IMR-90 (cell line): ENCODE results near the gene ZKSCAN5. TPM values are rescaled to one million over a fixed set of nuclear protein-coding genes. Genes with fewer than 3 reads are reported as not detected.

Experiments
- CHD1 ChIP-seq: IDR thresholded peaks from 2 replicates; pipeline ENCODE4 v1.6.1; 2012; ENCODE audit warnings: low read depth, low read length, improper control_type of control experiment
- MAFK ChIP-seq: IDR thresholded peaks from 2 replicates; pipeline ENCODE4 v1.6.1; 2012; ENCODE audit warnings: low read depth, low read length, improper control_type of control experiment
- RCOR1 ChIP-seq: IDR thresholded peaks from 2 replicates; pipeline ENCODE4 v1.6.1; 2012; ENCODE audit warnings: mild to moderate bottlenecking, low read length, improper control_type of control experiment; ENCODE audit not compliant: insufficient replicate concordance
- polyA plus RNA-seq, 3 experiments: library from polyadenylated mRNA; depleted of rRNA; stranded (reverse); fragments of >200 nt; gene quantifications; 2 replicates each; pipeline ENCODE4 v1.2.3, GENCODE V29; 2012; ENCODE audit warnings: low replicate concordance in 1 of 3
- total RNA-seq: library from RNA; depleted of rRNA; stranded (reverse); fragments of >200 nt; gene quantifications from 2 replicates; pipeline ENCODE4 v1.2.3, GENCODE V29; 2012
- TF ChIP-seq, protein P1 (sequence below): fragments of 150-350 bp; IDR thresholded peaks from 2 replicates; pipeline ENCODE4 v1.6.1; 2016; ENCODE audit warnings: low read depth, mild to moderate bottlenecking, low read length, moderate library complexity, borderline replicate concordance

The ZKSCAN5 gene
- total and polyA plus RNA-seq, 2 of the 4 experiments (the other 2 are of a cell fraction), result 5.5 to 16.3 TPM

DNA sequence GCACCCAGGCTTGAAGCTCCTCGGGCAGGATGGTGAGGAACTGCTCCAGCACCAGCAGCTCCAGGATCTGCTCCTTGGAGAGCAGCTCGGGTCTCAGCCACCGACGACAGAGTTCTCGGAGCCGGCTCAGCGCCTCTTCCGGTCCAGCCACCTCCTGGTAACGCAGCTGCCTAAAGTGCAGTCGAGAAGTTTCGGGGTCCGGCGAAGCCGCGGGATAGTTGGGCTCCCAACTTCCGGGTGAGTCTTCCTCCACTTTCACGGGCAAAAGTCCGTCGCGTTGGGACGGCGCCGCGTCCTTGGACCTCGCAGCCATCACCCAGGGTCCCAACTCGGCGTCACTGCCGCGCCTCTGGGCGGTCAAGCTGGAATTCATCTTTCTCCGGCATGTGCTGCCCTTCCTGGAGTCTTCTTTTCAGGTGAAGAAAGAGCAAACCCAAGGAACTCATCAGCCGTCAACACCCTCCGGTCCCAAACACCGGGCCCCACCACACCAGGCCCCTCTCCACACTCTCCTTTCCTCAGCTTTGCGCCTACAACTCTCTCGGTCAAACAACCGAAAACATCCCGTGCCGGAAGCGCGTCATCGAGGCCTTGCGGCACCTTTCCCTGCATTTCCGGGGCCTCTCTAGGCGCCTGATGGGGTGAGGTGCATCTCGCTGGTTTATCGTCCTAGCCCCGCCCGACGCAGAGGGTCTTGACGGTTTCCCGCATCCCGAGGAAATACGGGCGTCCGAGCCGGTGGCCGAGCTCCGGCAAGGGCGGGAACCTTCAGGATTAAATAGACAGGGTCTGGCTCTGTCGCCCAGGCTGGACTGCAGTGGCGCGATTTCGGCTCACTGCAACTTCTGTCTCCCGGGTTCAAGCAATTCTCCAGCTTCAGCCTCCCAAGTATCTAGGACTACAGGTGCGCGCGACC lies 4.5 kb upstream of the ZKSCAN5 start, which contains the start of gene ZNF394 (continued):
- TF ChIP-seq, protein P1, sequence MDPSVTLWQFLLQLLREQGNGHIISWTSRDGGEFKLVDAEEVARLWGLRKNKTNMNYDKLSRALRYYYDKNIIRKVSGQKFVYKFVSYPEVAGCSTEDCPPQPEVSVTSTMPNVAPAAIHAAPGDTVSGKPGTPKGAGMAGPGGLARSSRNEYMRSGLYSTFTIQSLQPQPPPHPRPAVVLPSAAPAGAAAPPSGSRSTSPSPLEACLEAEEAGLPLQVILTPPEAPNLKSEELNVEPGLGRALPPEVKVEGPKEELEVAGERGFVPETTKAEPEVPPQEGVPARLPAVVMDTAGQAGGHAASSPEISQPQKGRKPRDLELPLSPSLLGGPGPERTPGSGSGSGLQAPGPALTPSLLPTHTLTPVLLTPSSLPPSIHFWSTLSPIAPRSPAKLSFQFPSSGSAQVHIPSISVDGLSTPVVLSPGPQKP, result no peak
- no peak for TF ChIP-seq CHD1
- TF ChIP-seq MAFK, result no peak
- no peak for TF ChIP-seq RCOR1
